Measurements from ENCODE around the gene MAGEA9. TPM values are rescaled to one million over a fixed set of nuclear protein-coding genes. Genes with fewer than 3 reads are reported as not detected.
A peak's percentile ranks its signal among the peaks of the same experiment; 100 is the strongest.

Gene MAGEA9
- total and polyA plus RNA-seq, 9 of the 15 experiments (the other 6 are each of a cell fraction or from before 2014, with no cell fraction given) = 0.08 to 1.0 (median 0.25) TPM; not detected in 4

DNA sequence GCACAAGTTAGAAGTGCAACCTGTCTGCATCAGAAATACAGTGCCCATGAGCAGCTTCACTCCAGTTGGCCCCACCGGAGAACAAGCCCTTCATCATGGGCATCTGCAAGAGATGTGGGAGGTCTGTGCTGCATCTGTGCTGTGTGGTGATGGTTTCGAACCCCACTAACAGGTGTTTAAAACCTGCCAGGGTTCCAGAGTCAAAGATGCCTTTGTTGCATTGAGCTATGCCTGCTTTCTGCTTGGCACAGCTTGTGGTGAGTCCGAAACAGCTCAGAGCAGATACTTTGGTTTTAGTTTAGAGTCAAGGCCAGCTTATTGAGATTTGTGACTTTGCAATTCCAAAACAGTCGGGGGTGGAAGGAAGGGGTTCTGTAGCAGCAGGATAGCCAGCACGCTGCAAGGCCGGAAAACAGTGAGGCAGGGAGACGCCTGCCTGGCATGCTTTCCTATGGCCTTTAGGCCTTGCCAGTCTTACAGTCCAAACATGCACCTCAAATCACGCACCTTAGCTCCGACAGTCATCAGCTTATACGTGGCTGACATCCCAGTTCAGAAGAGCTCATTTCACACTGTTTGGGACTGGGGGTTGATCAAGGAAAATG, 21.8 kb downstream of the MAGEA9 start (continued):
- TF ChIP-seq, protein P1, sequence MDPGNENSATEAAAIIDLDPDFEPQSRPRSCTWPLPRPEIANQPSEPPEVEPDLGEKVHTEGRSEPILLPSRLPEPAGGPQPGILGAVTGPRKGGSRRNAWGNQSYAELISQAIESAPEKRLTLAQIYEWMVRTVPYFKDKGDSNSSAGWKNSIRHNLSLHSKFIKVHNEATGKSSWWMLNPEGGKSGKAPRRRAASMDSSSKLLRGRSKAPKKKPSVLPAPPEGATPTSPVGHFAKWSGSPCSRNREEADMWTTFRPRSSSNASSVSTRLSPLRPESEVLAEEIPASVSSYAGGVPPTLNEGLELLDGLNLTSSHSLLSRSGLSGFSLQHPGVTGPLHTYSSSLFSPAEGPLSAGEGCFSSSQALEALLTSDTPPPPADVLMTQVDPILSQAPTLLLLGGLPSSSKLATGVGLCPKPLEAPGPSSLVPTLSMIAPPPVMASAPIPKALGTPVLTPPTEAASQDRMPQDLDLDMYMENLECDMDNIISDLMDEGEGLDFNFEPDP (CRISPR knock-in tag; IDR thresholded peaks at IDR 0.05) = no peak

DNA sequence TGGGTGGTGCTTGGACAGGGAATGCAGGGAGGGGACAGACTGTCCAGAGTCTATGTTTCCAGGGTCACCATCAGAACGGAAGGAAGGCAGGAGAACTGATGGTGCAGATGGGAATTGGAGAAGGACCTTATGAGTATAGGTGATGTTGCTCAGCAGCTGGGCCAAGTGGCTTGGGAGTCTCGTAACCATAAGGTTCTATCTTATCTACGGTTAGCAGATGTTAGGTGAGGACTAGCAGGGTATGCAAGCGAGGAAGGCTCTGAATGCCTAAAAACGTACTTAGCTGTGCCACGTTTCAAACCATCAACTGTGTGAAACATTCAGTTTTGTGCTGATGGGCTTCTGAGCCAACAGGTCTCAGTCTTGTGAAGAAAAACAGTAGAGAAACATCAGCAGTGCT, 22.4 kb downstream of the MAGEA9 start:
- no peaks in the 10 kb centered on the region for H4K20me1 ChIP-seq (replicated peaks; ENCODE audit: control insufficient read depth, insufficient read depth, low read length)
- no peak overlapping the region for H2AFZ ChIP-seq (ENCODE audit: low read depth, low read length)
- in situ Hi-C loops (cut with MboI) = loop anchor here (25.0 kb wide), 1 partner anchor 217 kb away; the partner anchor contains the start of genes HSFX2 and MAGEA9B
- H3K36me3 ChIP-seq (ENCODE audit: control insufficient read depth, insufficient read depth, low read length) = no peaks in the 10 kb centered on the region
- H3K9me3 ChIP-seq (replicated peaks; ENCODE audit: control insufficient read depth, insufficient read depth, low read depth, low read length) = no peaks in the 10 kb centered on the region
- H3K4me1 ChIP-seq (replicated peaks in 1 of 2; ENCODE audit: control insufficient read depth in 2 of 2, insufficient read depth in 2 of 2, low read length in 2 of 2) = peaks cover 0 to 12% of the 10 kb centered on the region in 2 experiments; a peak in 4 of 5 replicates
- BruUV-seq (replicated peaks) = no TSS peak
- ATAC-seq (peak; percentile 76), FAIRE-seq (peak; percentile 32), DNase-seq (ENCODE audit: extremely low read depth in 1 of 4, low spot score in 3 of 4) (peak; percentile 28 to 34 (median 29))
- ChIA-PET POLR2A (interaction anchor here (0.7 to 1.2 kb wide), 2 partner anchors 9 to 11 kb away, joined by 3 read pairs; no protein-coding TSS in a partner anchor), CTCF (ENCODE audit: low intra/inter-chr PET ratio) (no interaction called here)
- H3K9ac ChIP-seq (ENCODE audit: insufficient read depth in 1 of 2, low read depth in 2 of 2, low read length in 2 of 2) = no peak overlapping the region
- H3K4me2 ChIP-seq (ENCODE audit: insufficient read depth, low read length) = no peak overlapping the region
- no peak overlapping the region for H3K4me3 ChIP-seq
- no peaks in the 10 kb centered on the region for H3K79me2 ChIP-seq (ENCODE audit: control insufficient read depth, insufficient read depth, low read length)
- peaks cover 0 to 18% of the 10 kb centered on the region in 2 experiments; a peak in 3 of 5 replicates for H3K27me3 ChIP-seq (ENCODE audit: control insufficient read depth in 2 of 2, insufficient read depth in 2 of 2, low read length in 2 of 2)
- no peak overlapping the region for H3K27ac ChIP-seq (ENCODE audit: extremely low read depth, low read depth, low read length)
- WGBS (ENCODE audit: insufficient coverage, low coverage, missing lambda C conversion rate) = 2% methylated on average over 6 of the region's 6 CpGs
- intact Hi-C loops (cut with micrococcal nuclease) = no loop called here
- H3K9me1 ChIP-seq (ENCODE audit: control insufficient read depth, insufficient read depth, low read length) = no peaks in the 10 kb centered on the region
- TF ChIP-seq CBX5 (IDR thresholded peaks at IDR 0.05; ENCODE audit: borderline replicate concordance, low read depth) (no peak), ZNF717 (CRISPR knock-in tag; IDR thresholded peaks at IDR 0.05) (no peak), ZNF668 (CRISPR knock-in tag; IDR thresholded peaks at IDR 0.05) (no peak), TEAD4 (IDR thresholded peaks at IDR 0.05; ENCODE audit: low read length) (peak; percentile 35; the same call in 1 of the 2 replicates), TEAD4 (CRISPR knock-in tag; IDR thresholded peaks at IDR 0.05; ENCODE audit: borderline replicate concordance) (no peak), TAL1 (IDR thresholded peaks at IDR 0.05) (peak; percentile 45; the same call in 1 of the 2 replicates), CBFA2T2 (conservative IDR thresholded peaks at IDR 0.05) (peak; percentile 42; the same call in 1 of the 2 replicates), ZC3H4 (CRISPR knock-in tag; IDR thresholded peaks at IDR 0.05; ENCODE audit: borderline replicate concordance) (no peak), TGIF2 (CRISPR knock-in tag; IDR thresholded peaks at IDR 0.05) (no peak), ARID1B (IDR thresholded peaks at IDR 0.05) (peak; percentile 60), ZNF41 (CRISPR knock-in tag; conservative IDR thresholded peaks at IDR 0.05) (no peak), TBL1XR1 (IDR thresholded peaks at IDR 0.05; ENCODE audit: low read length in 2 of 2) (no peak), PHF8 (IDR thresholded peaks at IDR 0.05; ENCODE audit: borderline replicate concordance, low read length) (no peak), FOXA1 (IDR thresholded peaks at IDR 0.05; ENCODE audit: borderline replicate concordance) (no peak), PRPF4 (IDR thresholded peaks at IDR 0.05; ENCODE audit: insufficient read depth, low read depth, low read length, poor library complexity, severe bottlenecking) (no peak), CBFA2T3 (IDR thresholded peaks at IDR 0.05) (peak; percentile 65; the same call in 1 of the 2 replicates), TCF3 (CRISPR knock-in tag; IDR thresholded peaks at IDR 0.05) (peak; percentile 31; the same call in 1 of the 2 replicates)
- TF ChIP-seq, protein P2, sequence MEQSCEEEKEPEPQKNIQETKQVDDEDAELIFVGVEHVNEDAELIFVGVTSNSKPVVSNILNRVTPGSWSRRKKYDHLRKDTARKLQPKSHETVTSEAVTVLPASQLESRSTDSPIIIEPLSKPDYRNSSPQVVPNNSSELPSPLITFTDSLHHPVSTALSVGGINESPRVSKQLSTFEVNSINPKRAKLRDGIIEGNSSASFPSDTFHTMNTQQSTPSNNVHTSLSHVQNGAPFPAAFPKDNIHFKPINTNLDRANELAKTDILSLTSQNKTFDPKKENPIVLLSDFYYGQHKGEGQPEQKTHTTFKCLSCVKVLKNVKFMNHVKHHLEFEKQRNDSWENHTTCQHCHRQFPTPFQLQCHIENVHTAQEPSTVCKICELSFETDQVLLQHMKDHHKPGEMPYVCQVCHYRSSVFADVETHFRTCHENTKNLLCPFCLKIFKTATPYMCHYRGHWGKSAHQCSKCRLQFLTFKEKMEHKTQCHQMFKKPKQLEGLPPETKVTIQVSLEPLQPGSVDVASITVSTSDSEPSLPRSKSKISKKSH (CRISPR knock-in tag; IDR thresholded peaks at IDR 0.05) = no peak
- TF ChIP-seq, protein P3, sequence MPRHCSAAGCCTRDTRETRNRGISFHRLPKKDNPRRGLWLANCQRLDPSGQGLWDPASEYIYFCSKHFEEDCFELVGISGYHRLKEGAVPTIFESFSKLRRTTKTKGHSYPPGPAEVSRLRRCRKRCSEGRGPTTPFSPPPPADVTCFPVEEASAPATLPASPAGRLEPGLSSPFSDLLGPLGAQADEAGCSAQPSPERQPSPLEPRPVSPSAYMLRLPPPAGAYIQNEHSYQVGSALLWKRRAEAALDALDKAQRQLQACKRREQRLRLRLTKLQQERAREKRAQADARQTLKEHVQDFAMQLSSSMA (CRISPR knock-in tag; IDR thresholded peaks at IDR 0.05) = no peak

Data from K562 (cell line).